HK-2 (cell line): ENCODE measurements around the gene CACNA1D.

Experiments
- DNase-seq: peaks from one replicate; pipeline ENCODE4 v3.0.0-alpha.2; 2018; ENCODE audit not compliant: unreplicated experiment

The CACNA1D gene

DNA sequence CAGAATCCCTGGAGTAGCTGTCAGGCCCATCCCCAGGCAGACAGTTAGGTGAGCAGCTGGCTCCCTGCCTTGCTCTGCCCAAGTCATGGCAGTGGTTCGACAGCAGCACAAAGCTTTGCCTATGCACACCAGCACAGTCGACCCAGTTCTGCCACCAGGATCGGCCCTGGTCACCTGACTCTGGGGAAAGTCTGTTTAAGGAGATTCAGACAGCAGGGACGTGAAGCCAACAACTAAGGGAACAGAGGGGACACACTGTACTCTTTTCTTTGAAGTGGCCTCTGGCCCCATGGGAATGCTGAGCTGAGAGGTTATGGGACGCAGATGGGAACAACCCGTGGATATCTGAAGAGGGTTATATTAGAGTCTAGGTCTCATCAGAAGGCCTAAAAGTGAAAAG is 217.0 kb downstream of the CACNA1D start:
- no peak for DNase-seq

GRCh38 chr3:53712817-53713388 is 218.5 kb downstream of the CACNA1D start:
- no peak for DNase-seq

DNA sequence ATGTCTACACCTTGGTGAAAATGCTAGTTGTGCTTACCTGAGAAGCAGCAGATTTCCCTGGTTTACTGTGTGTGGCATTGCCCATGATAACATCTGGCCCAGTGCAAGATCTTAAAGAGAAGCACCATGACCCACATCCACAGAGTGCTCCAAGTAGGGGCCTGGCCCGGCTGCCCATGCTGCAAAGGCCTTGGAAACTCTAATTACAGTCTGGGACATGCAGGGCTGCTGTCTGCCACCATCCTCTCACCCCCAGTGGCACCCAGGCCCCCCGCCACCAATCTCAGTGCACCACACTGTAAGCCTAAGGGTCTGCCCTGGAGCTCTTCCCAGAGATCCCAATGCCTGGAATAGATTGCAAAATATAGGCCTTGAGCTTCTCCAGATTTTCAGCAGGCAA is 219.2 kb downstream of the CACNA1D start:
- DNase-seq = no peak

- DNase-seq = no peak
Observed at GRCh38 chr3:53715815-53716483, 221.5 kb downstream of the CACNA1D start.

GRCh38 chr3:53716998-53717397 is 222.6 kb downstream of the CACNA1D start:
- DNase-seq = no peak

DNA sequence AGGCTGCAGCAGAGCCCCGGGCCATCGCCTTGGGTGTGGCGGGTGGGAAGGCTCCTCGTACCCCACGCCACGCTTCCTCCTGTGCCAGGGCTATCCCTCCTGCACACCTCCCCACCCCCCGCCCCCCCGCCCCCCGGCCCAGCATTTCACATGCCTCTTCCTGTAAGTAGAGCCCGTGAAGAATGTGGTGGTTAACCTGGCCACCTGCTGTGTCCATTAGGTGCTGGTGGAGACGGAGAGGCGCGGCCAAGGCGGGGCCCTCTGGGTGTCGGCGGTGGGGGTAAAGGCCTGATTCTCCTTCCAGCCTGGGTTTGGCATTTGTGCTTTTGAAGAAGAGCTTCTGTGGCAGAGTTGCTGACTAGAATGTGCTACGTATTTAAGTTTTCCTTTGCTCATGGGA is 224.1 kb downstream of the CACNA1D start:
- DNase-seq = no peak

GRCh38 chr3:53719796-53720195 is 225.4 kb downstream of the CACNA1D start:
- DNase-seq = no peak

- DNase-seq = peak; percentile 11
Observed at GRCh38 chr3:53721187-53722119, 227.0 kb downstream of the CACNA1D start.

DNA sequence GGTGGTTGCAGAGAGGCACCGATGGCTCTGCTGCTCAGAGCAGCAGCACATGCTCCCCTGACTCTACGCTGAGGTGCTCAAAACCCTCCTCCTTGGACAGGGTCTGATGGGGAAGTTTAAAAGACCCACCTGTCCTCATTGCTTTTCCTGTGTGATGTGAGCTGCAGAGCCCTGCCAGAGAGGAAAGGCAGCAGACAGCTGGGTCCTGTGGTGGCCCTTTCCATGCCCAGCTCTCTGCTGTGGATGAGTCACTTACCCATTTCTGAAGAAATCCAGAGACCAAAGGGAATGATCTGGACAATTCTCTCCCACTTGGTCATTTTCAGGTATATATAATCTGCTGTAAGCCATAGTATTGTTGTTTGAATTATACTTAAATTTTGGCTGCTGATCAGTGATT is 230.2 kb downstream of the CACNA1D start:
- no peak for DNase-seq

GRCh38 chr3:53725387-53725995 is 231.1 kb downstream of the CACNA1D start:
- no peak for DNase-seq

DNA sequence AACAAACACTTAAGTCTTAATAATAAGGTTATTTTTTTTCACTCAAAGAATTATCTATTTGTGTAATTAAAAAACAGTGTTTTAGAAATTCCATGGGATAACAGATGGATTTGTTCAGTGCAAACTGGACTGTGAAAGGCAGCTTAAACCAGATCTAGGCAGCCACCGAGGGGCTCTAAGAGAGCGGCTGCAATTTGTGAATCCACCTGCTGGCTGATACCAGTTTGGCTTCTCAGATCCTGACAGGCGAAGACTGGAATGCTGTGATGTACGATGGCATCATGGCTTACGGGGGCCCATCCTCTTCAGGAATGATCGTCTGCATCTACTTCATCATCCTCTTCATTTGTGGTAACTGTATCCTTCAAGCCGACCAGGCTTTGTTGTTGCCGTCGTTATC is 232.2 kb downstream of the CACNA1D start:
- no peak for DNase-seq

DNA sequence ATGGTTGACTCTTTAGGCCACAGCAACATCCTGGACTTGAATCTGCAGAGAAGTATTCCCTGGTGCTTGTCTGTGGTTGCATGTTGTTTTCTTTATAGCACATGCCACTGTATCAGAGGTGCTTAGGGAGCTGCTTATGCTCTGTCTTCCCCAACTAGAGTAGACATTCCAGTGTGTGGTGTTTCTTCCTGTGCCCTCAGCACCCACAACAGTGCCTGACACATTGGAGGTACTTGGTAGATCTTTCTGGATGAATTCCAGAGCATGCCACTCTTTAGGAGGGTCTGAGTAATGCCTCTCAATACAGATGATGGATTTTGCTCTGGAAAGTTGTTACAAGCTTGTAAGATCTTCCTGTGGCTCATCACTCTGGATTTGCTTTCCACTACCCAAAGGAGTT is 234.2 kb downstream of the CACNA1D start:
- no peak for DNase-seq

DNA sequence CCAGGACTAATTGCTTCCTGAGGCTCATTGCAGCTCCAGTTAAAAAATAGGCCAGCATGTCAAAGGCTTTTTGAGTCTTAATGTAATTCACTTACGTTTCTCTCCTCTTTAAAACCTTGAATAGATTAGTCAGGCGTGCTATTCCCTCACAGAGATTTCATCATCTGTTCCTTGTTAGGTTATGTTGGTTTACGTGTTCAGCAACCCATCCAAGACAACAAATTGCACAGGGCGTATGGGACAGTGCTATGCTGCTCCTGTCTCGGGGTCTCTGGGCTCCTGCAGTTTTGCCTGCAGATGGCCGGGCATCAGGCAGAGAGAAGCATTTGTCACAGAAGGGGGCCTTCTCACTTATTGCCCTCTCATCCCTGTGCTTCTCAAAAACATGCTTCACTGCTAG is 234.7 kb downstream of the CACNA1D start:
- no peak for DNase-seq

GRCh38 chr3:53729618-53730017 is 235.2 kb downstream of the CACNA1D start:
- no peak for DNase-seq

DNA sequence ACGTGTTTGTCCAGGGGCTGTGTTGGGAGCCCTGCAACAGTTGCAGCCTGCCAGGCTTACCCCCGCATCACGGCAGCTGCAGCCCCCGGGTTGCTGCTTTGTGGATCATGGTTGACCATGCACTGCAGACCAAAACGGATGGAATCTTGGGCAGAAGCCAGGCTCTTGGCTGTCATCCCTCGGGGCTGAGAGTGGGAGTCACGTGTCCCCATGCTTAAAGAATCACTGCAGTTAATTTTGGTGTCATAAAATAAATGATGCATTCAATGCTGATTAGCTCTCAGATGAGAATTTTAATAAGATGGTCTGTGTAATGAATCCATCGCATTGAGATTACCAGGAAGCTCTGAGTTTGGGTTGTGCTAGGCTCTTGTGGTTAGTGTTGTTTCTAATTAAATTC is 236.2 kb downstream of the CACNA1D start:
- DNase-seq = no peak

DNA sequence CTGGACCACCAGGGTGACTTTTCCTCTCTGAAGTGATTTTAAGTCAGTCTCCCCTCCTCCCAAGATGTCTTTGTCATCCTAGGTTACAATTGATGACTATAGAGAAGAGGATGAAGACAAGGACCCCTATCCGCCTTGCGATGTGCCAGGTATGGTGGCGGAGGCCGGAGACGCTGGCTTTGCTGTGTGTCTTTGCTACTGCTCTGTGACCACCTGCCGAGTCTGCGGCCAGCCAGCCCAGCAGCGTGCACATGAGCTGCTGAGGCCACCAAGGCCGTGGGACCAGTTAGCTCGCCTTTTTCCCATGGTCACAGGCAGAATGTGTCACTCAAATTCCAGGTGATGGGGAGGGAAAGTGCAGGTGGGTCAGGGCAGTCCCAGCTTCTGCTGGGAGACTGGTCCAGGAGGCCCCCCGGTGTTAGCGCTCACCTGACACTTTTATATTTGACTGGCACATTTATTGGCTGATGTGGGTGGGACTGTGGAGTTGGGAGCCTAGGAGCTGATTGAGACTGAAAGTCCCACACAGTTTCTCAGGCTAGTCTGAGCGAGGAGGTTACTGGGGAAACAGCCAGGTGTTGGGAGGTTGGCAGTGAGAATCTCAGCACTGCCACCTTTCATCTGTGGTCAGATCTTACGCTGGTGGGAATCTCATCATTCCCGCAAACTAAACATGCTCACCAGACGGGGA is 237.7 kb downstream of the CACNA1D start:
- DNase-seq = no peak

DNA sequence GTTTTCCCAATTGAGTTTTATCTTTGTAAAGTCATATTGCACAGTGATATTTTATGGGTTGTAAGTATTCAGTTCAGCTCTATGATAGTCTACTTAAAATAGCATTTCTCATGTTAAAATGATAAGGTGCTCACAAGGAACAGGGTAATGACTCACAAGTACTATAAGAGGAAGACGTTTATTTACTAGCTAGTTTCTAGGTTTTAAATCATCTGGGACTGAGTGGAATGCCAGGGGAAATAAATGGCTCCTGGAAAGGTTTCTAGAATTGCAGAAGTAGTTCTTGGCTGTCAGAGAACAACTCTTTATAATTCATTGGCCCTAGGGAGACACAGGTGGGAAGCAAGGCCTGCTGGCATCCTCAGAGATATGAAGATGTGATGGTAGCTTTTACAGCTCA is 239.0 kb downstream of the CACNA1D start:
- DNase-seq = no peak

- no peak for DNase-seq
Observed at GRCh38 chr3:53739966-53740365, 245.6 kb downstream of the CACNA1D start.

DNA sequence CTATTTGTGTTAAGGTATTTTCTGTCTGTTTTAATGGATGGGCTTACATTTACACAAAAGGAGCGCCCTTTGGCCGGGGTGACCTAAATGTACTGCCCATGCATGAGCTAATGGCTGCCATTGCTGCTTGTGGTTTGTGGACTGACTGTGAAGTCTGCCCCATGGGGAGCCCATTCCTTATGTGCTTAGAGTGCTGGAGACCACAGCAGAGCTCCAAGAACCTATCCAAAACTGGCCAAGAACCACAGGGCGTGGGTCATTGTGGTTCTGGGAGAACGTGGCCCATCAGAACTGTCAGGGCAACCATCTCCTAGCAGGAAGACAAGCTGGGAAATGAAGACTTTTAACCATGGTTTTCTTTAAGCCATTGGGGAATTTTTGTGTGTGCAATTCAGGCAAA is 246.5 kb downstream of the CACNA1D start:
- DNase-seq = no peak

DNA sequence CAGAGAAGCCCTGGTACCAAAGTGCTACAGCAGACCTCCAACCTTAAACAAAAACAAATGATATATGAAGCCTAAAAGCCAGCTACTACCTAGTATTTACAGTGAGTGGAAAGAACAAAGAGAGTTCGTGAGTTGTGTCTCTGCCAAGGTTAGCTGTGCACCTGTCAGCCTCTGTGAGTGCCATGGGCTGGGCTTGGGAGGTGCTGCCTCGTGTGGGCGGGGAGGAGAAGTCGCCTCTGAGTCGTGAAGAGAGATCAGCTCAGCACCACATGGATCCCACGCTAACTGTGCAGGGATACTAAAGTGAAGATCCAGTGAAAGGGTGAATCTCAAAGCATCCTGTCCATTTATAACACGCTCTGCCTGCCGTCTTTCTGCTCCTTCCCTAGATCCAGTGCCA is 249.9 kb downstream of the CACNA1D start:
- DNase-seq = no peak

GRCh38 chr3:53747559-53747958 is 253.1 kb downstream of the CACNA1D start:
- DNase-seq = no peak
